ENCODE results near the gene VPS45.

Gene VPS45

GRCh38 chr1:150155413-150156071 lies 88.0 kb downstream of the VPS45 start:
- Histone ChIP-seq H2BK120ac (ENCODE audit: low read depth, low read length) (no peak overlapping the region), H3K27me3 (ENCODE audit: insufficient read depth, low read length, poor library complexity) (no peaks in the 10 kb centered on the region), H2BK5ac (ENCODE audit: low read length) (no peak overlapping the region), H3K56ac (ENCODE audit: low read length) (no peak overlapping the region), H3K4ac (ENCODE audit: low read depth, low read length) (no peak overlapping the region), H3K4me2 (ENCODE audit: low read length) (no peak overlapping the region), H4K5ac (ENCODE audit: low read length) (no peak overlapping the region), H3K79me1 (ENCODE audit: low read length) (peaks cover 26% of the 10 kb centered on the region), H3K9ac (ENCODE audit: low read length) (no peak overlapping the region), H2AK5ac (ENCODE audit: low read length) (no peak overlapping the region), H3K23ac (ENCODE audit: low read length) (no peak overlapping the region), H3K79me2 (ENCODE audit: control insufficient read depth, insufficient read depth, low read length) (peaks cover 17% of the 10 kb centered on the region), H2BK15ac (replicated peaks; ENCODE audit: low read depth) (no peak overlapping the region), H3K27ac (ENCODE audit: low read depth, low read length) (no peak overlapping the region), H3K4me3 (ENCODE audit: low read length) (no peak overlapping the region), H3K4me1 (ENCODE audit: control insufficient read depth, low read depth, low read length) (peaks cover 7% of the 10 kb centered on the region), H4K8ac (ENCODE audit: low read depth, low read length) (no peak overlapping the region), H3K36me3 (ENCODE audit: control insufficient read depth, insufficient read depth, low read length) (peaks cover 10% of the 10 kb centered on the region), H3K18ac (ENCODE audit: low read length) (no peak overlapping the region)
- no CpG with 5 or more reads among the region's 13 CpGs for WGBS (ENCODE audit: extremely low coverage, insufficient coverage, low lambda C conversion rate)
- no peak for DNase-seq

DNA sequence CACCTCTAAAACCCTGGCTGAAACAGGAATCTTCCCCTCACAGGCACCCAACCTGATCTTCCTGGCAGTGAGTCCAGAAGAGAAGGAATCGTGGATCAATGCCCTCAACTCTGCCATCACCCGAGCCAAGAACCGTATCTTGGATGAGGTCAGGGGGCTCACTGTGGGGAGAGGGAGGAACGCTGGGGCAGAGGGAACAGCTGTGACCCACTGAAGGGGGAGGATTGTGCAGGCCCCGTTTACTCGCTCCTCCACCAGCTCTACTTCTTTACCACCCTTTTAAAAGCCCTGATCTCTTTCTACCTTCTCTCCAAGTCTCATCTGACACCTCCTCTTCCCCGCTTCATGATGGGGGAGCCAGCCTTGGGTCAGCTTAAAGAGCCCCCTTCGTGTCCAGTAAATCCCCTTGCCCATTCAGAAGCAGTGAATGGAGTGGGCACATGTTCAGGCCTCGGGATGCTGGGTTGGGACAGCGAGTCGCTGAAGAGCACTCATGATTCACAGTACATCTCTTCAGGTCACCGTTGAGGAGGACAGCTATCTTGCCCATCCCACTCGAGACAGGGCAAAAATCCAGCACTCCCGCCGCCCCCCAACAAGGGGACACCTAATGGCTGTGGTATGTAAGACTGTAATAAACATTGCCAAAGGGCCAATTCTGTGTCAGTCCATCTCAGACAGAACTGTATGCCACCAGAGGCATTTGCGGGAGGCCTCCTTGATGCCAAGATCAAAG lies 89.5 kb downstream of the VPS45 start:
- peaks cover 10% of the 10 kb centered on the region for H3K36me3 ChIP-seq (ENCODE audit: control insufficient read depth, insufficient read depth, low read length)
- WGBS (ENCODE audit: extremely low coverage, insufficient coverage, low lambda C conversion rate), result no CpG with 5 or more reads among the region's 16 CpGs
- H3K4me1 ChIP-seq (ENCODE audit: control insufficient read depth, low read depth, low read length), result peaks cover 8% of the 10 kb centered on the region

GRCh38 chr1:150159550-150159949 lies 92.0 kb downstream of the VPS45 start:
- no peak overlapping the region for H2AK5ac ChIP-seq (ENCODE audit: low read length)
- H2BK15ac ChIP-seq (replicated peaks; ENCODE audit: low read depth), result no peak overlapping the region
- no peak overlapping the region for H3K18ac ChIP-seq (ENCODE audit: low read length)
- no peak overlapping the region for H4K8ac ChIP-seq (ENCODE audit: low read depth, low read length)
- no peak overlapping the region for H3K27ac ChIP-seq (ENCODE audit: low read depth, low read length)
- no peak overlapping the region for H2BK120ac ChIP-seq (ENCODE audit: low read depth, low read length)
- no peak overlapping the region for H3K23ac ChIP-seq (ENCODE audit: low read length)
- H3K56ac ChIP-seq (ENCODE audit: low read length), result no peak overlapping the region
- DNase-seq, result no peak
- no peaks in the 10 kb centered on the region for H3K79me2 ChIP-seq (ENCODE audit: control insufficient read depth, insufficient read depth, low read length)
- H3K4me2 ChIP-seq (ENCODE audit: low read length), result no peak overlapping the region
- H3K4me3 ChIP-seq (ENCODE audit: low read length), result no peak overlapping the region
- peaks cover 9% of the 10 kb centered on the region for H3K36me3 ChIP-seq (ENCODE audit: control insufficient read depth, insufficient read depth, low read length)
- no peaks in the 10 kb centered on the region for H3K27me3 ChIP-seq (ENCODE audit: insufficient read depth, low read length, poor library complexity)
- no peak overlapping the region for H2BK5ac ChIP-seq (ENCODE audit: low read length)
- no peak overlapping the region for H3K4ac ChIP-seq (ENCODE audit: low read depth, low read length)
- H3K9ac ChIP-seq (ENCODE audit: low read length), result no peak overlapping the region
- H3K4me1 ChIP-seq (ENCODE audit: control insufficient read depth, low read depth, low read length), result peaks cover 22% of the 10 kb centered on the region
- peaks cover 3% of the 10 kb centered on the region for H3K79me1 ChIP-seq (ENCODE audit: low read length)
- H4K5ac ChIP-seq (ENCODE audit: low read length), result no peak overlapping the region
- no CpG with 5 or more reads among the region's 8 CpGs for WGBS (ENCODE audit: extremely low coverage, insufficient coverage, low lambda C conversion rate)

More for the DNA sequence above, 89.5 kb downstream of the VPS45 start:
- Histone ChIP-seq H2BK15ac (replicated peaks; ENCODE audit: low read depth) (no peak overlapping the region), H4K8ac (ENCODE audit: low read depth, low read length) (no peak overlapping the region), H2BK120ac (ENCODE audit: low read depth, low read length) (no peak overlapping the region), H3K4me3 (ENCODE audit: low read length) (no peak overlapping the region), H3K9ac (ENCODE audit: low read length) (no peak overlapping the region), H3K79me2 (ENCODE audit: control insufficient read depth, insufficient read depth, low read length) (peaks cover 3% of the 10 kb centered on the region), H3K79me1 (ENCODE audit: low read length) (peaks cover 14% of the 10 kb centered on the region), H3K18ac (ENCODE audit: low read length) (no peak overlapping the region), H3K4me2 (ENCODE audit: low read length) (no peak overlapping the region), H2BK5ac (ENCODE audit: low read length) (no peak overlapping the region), H2AK5ac (ENCODE audit: low read length) (no peak overlapping the region), H3K56ac (ENCODE audit: low read length) (no peak overlapping the region), H3K27ac (ENCODE audit: low read depth, low read length) (no peak overlapping the region), H3K27me3 (ENCODE audit: insufficient read depth, low read length, poor library complexity) (no peaks in the 10 kb centered on the region), H3K4ac (ENCODE audit: low read depth, low read length) (no peak overlapping the region), H4K5ac (ENCODE audit: low read length) (no peak overlapping the region), H3K23ac (ENCODE audit: low read length) (no peak overlapping the region)
- DNase-seq, result no peak

DNA sequence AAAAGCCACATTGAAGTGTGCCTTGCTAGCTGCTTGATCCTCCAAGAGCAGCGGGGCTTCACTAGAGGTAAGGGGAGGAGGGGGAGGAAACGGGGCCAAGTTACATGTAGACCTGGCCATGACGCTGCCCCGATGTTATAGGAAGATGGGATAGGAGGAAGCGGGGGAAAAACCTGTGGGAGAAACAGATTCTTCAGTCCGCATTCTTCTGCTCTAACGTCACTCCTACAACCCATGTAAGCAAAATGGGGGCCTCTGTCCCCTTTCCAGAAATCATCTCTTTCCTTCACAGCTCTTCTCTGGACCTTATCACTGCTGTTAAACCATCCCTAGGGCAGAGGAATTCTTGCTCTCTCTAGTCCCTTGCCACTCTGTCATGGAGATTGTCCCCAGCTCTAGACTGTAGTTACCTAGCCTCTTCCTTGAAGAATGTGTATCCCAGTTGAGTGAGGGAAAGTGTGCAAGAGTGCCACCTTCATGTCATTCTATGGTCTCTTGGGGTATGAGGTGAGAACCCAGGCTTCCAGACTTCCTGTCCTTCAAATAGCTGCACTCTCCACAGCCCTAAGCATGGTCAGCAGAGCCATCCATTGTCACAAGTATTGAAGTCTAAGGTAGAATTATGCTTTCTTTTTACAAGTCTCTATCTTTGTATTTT lies 93.5 kb downstream of the VPS45 start:
- H4K8ac ChIP-seq (ENCODE audit: low read depth, low read length), result no peak overlapping the region
- no peak overlapping the region for H3K4ac ChIP-seq (ENCODE audit: low read depth, low read length)
- no peak overlapping the region for H3K27ac ChIP-seq (ENCODE audit: low read depth, low read length)
- H2BK5ac ChIP-seq (ENCODE audit: low read length), result no peak overlapping the region
- H3K4me1 ChIP-seq (ENCODE audit: control insufficient read depth, low read depth, low read length), result peaks cover 22% of the 10 kb centered on the region
- H3K23ac ChIP-seq (ENCODE audit: low read length), result no peak overlapping the region
- no peak overlapping the region for H2BK120ac ChIP-seq (ENCODE audit: low read depth, low read length)
- no peak overlapping the region for H4K5ac ChIP-seq (ENCODE audit: low read length)
- H3K4me2 ChIP-seq (ENCODE audit: low read length), result no peak overlapping the region
- no peaks in the 10 kb centered on the region for H3K27me3 ChIP-seq (ENCODE audit: insufficient read depth, low read length, poor library complexity)
- H3K56ac ChIP-seq (ENCODE audit: low read length), result no peak overlapping the region
- H3K18ac ChIP-seq (ENCODE audit: low read length), result no peak overlapping the region
- no peak overlapping the region for H2BK15ac ChIP-seq (replicated peaks; ENCODE audit: low read depth)
- no peaks in the 10 kb centered on the region for H3K79me2 ChIP-seq (ENCODE audit: control insufficient read depth, insufficient read depth, low read length)
- H3K36me3 ChIP-seq (ENCODE audit: control insufficient read depth, insufficient read depth, low read length), result peaks cover 6% of the 10 kb centered on the region
- H3K9ac ChIP-seq (ENCODE audit: low read length), result no peak overlapping the region
- H3K4me3 ChIP-seq (ENCODE audit: low read length), result no peak overlapping the region
- WGBS (ENCODE audit: extremely low coverage, insufficient coverage, low lambda C conversion rate), result no CpG with 5 or more reads among the region's 7 CpGs
- H3K79me1 ChIP-seq (ENCODE audit: low read length), result no peaks in the 10 kb centered on the region
- peak; percentile 34 for DNase-seq
- no peak overlapping the region for H2AK5ac ChIP-seq (ENCODE audit: low read length)

GRCh38 chr1:150161747-150162581 lies 94.4 kb downstream of the VPS45 start:
- Histone ChIP-seq H3K4me2 (ENCODE audit: low read length) (no peak overlapping the region), H3K79me2 (ENCODE audit: control insufficient read depth, insufficient read depth, low read length) (no peaks in the 10 kb centered on the region), H2BK120ac (ENCODE audit: low read depth, low read length) (no peak overlapping the region), H3K56ac (ENCODE audit: low read length) (peak overlapping the region; percentile 83), H3K23ac (ENCODE audit: low read length) (no peak overlapping the region), H3K18ac (ENCODE audit: low read length) (peak overlapping the region; percentile 24), H2BK15ac (replicated peaks; ENCODE audit: low read depth) (no peak overlapping the region), H2BK5ac (ENCODE audit: low read length) (peak overlapping the region; percentile 16), H4K8ac (ENCODE audit: low read depth, low read length) (no peak overlapping the region), H3K27ac (ENCODE audit: low read depth, low read length) (peak overlapping the region; percentile 85), H3K27me3 (ENCODE audit: insufficient read depth, low read length, poor library complexity) (no peaks in the 10 kb centered on the region), H2AK5ac (ENCODE audit: low read length) (no peak overlapping the region), H3K4me3 (ENCODE audit: low read length) (no peak overlapping the region), H4K5ac (ENCODE audit: low read length) (no peak overlapping the region), H3K36me3 (ENCODE audit: control insufficient read depth, insufficient read depth, low read length) (peaks cover 3% of the 10 kb centered on the region), H3K9ac (ENCODE audit: low read length) (peak overlapping the region; percentile 63), H3K4ac (ENCODE audit: low read depth, low read length) (peak overlapping the region; percentile 75), H3K79me1 (ENCODE audit: low read length) (no peaks in the 10 kb centered on the region), H3K4me1 (ENCODE audit: control insufficient read depth, low read depth, low read length) (peaks cover 22% of the 10 kb centered on the region)
- WGBS (ENCODE audit: extremely low coverage, insufficient coverage, low lambda C conversion rate), result no CpG with 5 or more reads among the region's 9 CpGs
- DNase-seq, result peak; percentile 60

Measured in mesendoderm (in vitro differentiated cells).